Brain microvascular endothelial cell (primary cell): ENCODE results near the gene PADI6.
A peak's percentile ranks its signal among the peaks of the same experiment; 100 is the strongest.

Experiments
- DNase-seq: peaks from one replicate; pipeline ENCODE4 v3.0.0-alpha.2; 2020
- H3K27ac ChIP-seq: fragments of 250-450 bp; sonication (Bioruptor Pico); 2 replicates; pipeline ENCODE4 v1.5.1; 2020; ENCODE audit warnings: mild to moderate bottlenecking, moderate library complexity
- H3K27me3 ChIP-seq: fragments of 250-450 bp; sonication (Bioruptor Pico); replicated peaks from 2 replicates; pipeline ENCODE4 v1.5.1; 2020; ENCODE audit warnings: mild to moderate bottlenecking
- H3K36me3 ChIP-seq: fragments of 250-450 bp; sonication (Bioruptor Pico); replicated peaks from 2 replicates; pipeline ENCODE4 v1.5.1; 2020; ENCODE audit warnings: mild to moderate bottlenecking
- H3K4me3 ChIP-seq: 2 replicates; pipeline ENCODE4 v1.5.1; 2011; ENCODE audit warnings: low read depth, mild to moderate bottlenecking, control low read depth, low read length, moderate library complexity
- CTCF ChIP-seq: IDR thresholded peaks from 2 replicates; pipeline ENCODE4 v1.5.1; 2011; ENCODE audit warnings: low read depth, mild to moderate bottlenecking, moderate library complexity, low read length, control low read depth, inconsistent platforms; ENCODE audit errors: missing control alignments
- in situ Hi-C: cut with HindIII; loops from 2 replicates; pipeline ENCODE4 v1.10.0; 2017; ENCODE audit warnings: low sequenced_read_pairs, low pct_ligation_motif_present

Gene PADI6

GRCh38 chr1:17347769-17348592, 24.0 kb upstream of the PADI6 start:
- Histone ChIP-seq H3K27me3 (no peaks in the 10 kb centered on the region), H3K36me3 (no peaks in the 10 kb centered on the region), H3K4me3 (no peak overlapping the region), H3K27ac (no peak overlapping the region)
- TF ChIP-seq CTCF = no peak
- DNase-seq = peak; percentile 49
- in situ Hi-C loops = no loop called here

GRCh38 chr1:17348593-17349234, 23.3 kb upstream of the PADI6 start:
- no peaks in the 10 kb centered on the region for H3K36me3 ChIP-seq
- H3K4me3 ChIP-seq = no peak overlapping the region
- no peak for TF ChIP-seq CTCF
- in situ Hi-C loops = no loop called here
- DNase-seq = no peak
- H3K27ac ChIP-seq = no peak overlapping the region
- no peaks in the 10 kb centered on the region for H3K27me3 ChIP-seq

GRCh38 chr1:17350083-17350482, 21.9 kb upstream of the PADI6 start:
- Histone ChIP-seq H3K36me3 (no peaks in the 10 kb centered on the region), H3K4me3 (no peak overlapping the region), H3K27me3 (no peaks in the 10 kb centered on the region), H3K27ac (no peak overlapping the region)
- in situ Hi-C loops = no loop called here
- TF ChIP-seq CTCF = no peak
- DNase-seq = no peak

- DNase-seq = no peak
- Histone ChIP-seq H3K36me3 (no peaks in the 10 kb centered on the region), H3K27me3 (no peaks in the 10 kb centered on the region), H3K4me3 (no peak overlapping the region), H3K27ac (no peak overlapping the region)
- in situ Hi-C loops = no loop called here
- no peak for TF ChIP-seq CTCF
Measured at GRCh38 chr1:17350928-17351446, 21.0 kb upstream of the PADI6 start.

- no peak for TF ChIP-seq CTCF
- no peak for DNase-seq
- no peak overlapping the region for H3K27ac ChIP-seq
- no peaks in the 10 kb centered on the region for H3K27me3 ChIP-seq
- in situ Hi-C loops = no loop called here
- H3K36me3 ChIP-seq = no peaks in the 10 kb centered on the region
- H3K4me3 ChIP-seq = no peak overlapping the region
Measured at GRCh38 chr1:17351598-17352324, 20.2 kb upstream of the PADI6 start.
